HepG2 (cell line): ENCODE results near the gene SPTA1. TPM values are rescaled to one million over a fixed set of nuclear protein-coding genes. Genes with fewer than 3 reads are reported as not detected.

Source experiments
- ATAC-seq: fragments of 200-7000 bp; cut with Tn5 transposase; 3 replicates; pipeline ENCODE4 v1.9.1; 2020; ENCODE audit warnings: mild to moderate bottlenecking, moderate library complexity
- BruUV-seq: library from RNA; stranded (reverse); fragments of 400-500 nt; replicated peaks from 2 replicates; lab custom pipeline; 2021; lab: Mats Ljungman, UMichigan
- CTCF ChIA-PET: fragments of 300-600 bp; formaldehyde crosslinking; extraction: SDS; loops from one replicate; lab custom pipeline; 2021; ENCODE audit warnings: low total read pairs, inconsistent platforms, low intra/inter-chr PET ratio; lab: Yijun Ruan, JAX
- POLR2A ChIA-PET: fragments of 350-600 bp; sonication (Branson Sonifier 250); formaldehyde crosslinking; loops from one replicate; lab custom pipeline; 2020; ENCODE audit warnings: antibody characterized with exemption, inconsistent platforms; lab: Yijun Ruan, JAX
- DNase-seq: peaks from one replicate; pipeline ENCODE4 v3.0.0-alpha.2; 2015; ENCODE audit warnings: low spot score
- FAIRE-seq: peaks from 3 replicates; lab custom pipeline; 2011; peaks lifted over from hg19 to GRCh38; lab: Jason Lieb, UNC
- H2AFZ ChIP-seq: one replicate; pipeline ENCODE4 v1.6.1; 2011; ENCODE audit warnings: low read length, inconsistent platforms
- H3K27ac ChIP-seq: fragments of 300-600 bp; 3 replicates; pipeline ENCODE4 v1.8.0; 2011; ENCODE audit warnings: mixed run types, mild to moderate bottlenecking, mixed read lengths, low read length, inconsistent platforms; ENCODE audit not compliant: insufficient read depth; ENCODE audit errors: extremely low read length
- H3K27me3 ChIP-seq, 2 experiments: fragments of 200-600 bp in 1 of 2; 2 replicates in 1 of 2; 3 replicates in 1 of 2; pipeline versions ENCODE4 v1.6.0 to v1.8.0; 2011; ENCODE audit warnings: low read length in 2 of 2, mild to moderate bottlenecking in 2 of 2, moderate library complexity in 2 of 2, inconsistent platforms in 1 of 2; ENCODE audit not compliant: insufficient read depth in 2 of 2, control insufficient read depth in 1 of 2
- H3K36me3 ChIP-seq, 2 experiments: fragments of 200-600 bp in 1 of 2; replicated peaks in 1 of 2; 2 replicates in 1 of 2; 3 replicates in 1 of 2; pipeline versions ENCODE4 v1.5.1 to v1.8.0; 2011; ENCODE audit warnings: low read length in 2 of 2, inconsistent platforms in 1 of 2; ENCODE audit not compliant: insufficient read depth in 2 of 2, control insufficient read depth in 1 of 2
- H3K4me1 ChIP-seq: 2 replicates; pipeline ENCODE4 v1.5.1; 2012; ENCODE audit warnings: low read length, inconsistent platforms; ENCODE audit not compliant: insufficient read depth
- H3K4me2 ChIP-seq: 2 replicates; pipeline ENCODE4 v1.6.0; 2011; ENCODE audit warnings: low read depth, low read length, inconsistent platforms
- H3K4me3 ChIP-seq, 3 experiments: fragments of 200-600 bp in 1 of 3; sonication (generic), shearing (Covaris generic) in 1 of 3; replicated peaks in 1 of 3; 2 replicates each; pipeline ENCODE4 v1.5.1; 2011 to 2016; ENCODE audit warnings: low read length in 3 of 3, inconsistent platforms in 2 of 3, low read depth in 2 of 3, mild to moderate bottlenecking in 2 of 3, control low read depth in 1 of 3, mixed read lengths in 1 of 3; ENCODE audit not compliant: insufficient read depth in 1 of 3
- H3K79me2 ChIP-seq: one replicate; pipeline ENCODE4 v1.6.1; 2011; ENCODE audit warnings: low read length, inconsistent platforms; ENCODE audit not compliant: insufficient read depth
- H3K9ac ChIP-seq: 2 replicates; pipeline ENCODE4 v1.6.0; 2011; ENCODE audit warnings: mild to moderate bottlenecking, low read depth, low read length, inconsistent platforms; ENCODE audit not compliant: insufficient read depth
- H3K9me3 ChIP-seq: 2 replicates; pipeline ENCODE4 v1.5.1; 2012; ENCODE audit warnings: mild to moderate bottlenecking, low read length
- H4K20me1 ChIP-seq: 2 replicates; pipeline ENCODE4 v1.6.0; 2011; ENCODE audit warnings: inconsistent platforms, mild to moderate bottlenecking, low read length, moderate library complexity; ENCODE audit not compliant: insufficient read depth
- ATF7 ChIP-seq, 2 experiments: fragments of 450-650 bp in 1 of 2; sonication (generic) in 1 of 2; formaldehyde crosslinking in 1 of 2; IDR thresholded peaks; 2 replicates each; pipeline versions ENCODE4 v1.4.0 to v1.6.1; 2016 to 2020; ENCODE audit warnings: antibody characterized with exemption in 1 of 2, mild to moderate bottlenecking in 1 of 2, missing genetic modification reagents in 1 of 2
- GTF3A ChIP-seq: sonication (generic); formaldehyde crosslinking; conservative IDR thresholded peaks from 2 replicates; pipeline ENCODE4 v1.4.0; 2020; ENCODE audit warnings: mild to moderate bottlenecking, missing genetic modification reagents
- HOXA3 ChIP-seq: sonication (generic); formaldehyde crosslinking; IDR thresholded peaks from 2 replicates; pipeline ENCODE4 v1.5.0; 2020; ENCODE audit warnings: missing genetic modification reagents
- MAF1 ChIP-seq: sonication (generic); formaldehyde crosslinking; IDR thresholded peaks from 2 replicates; pipeline ENCODE4 v1.5.0; 2020; ENCODE audit warnings: missing genetic modification reagents, borderline replicate concordance
- RCOR2 ChIP-seq: IDR thresholded peaks from 2 replicates; pipeline ENCODE4 v1.6.1; 2016; ENCODE audit warnings: missing biosample characterization, missing genetic modification reagents
- SOX5 ChIP-seq: IDR thresholded peaks from 2 replicates; pipeline ENCODE4 v1.6.1; 2016; ENCODE audit warnings: borderline replicate concordance
- ZFP1 ChIP-seq: IDR thresholded peaks from 2 replicates; pipeline ENCODE4 v1.6.1; 2016
- ZNF331 ChIP-seq: sonication (generic); formaldehyde crosslinking; IDR thresholded peaks from 2 replicates; pipeline ENCODE4 v1.4.0; 2020; ENCODE audit warnings: missing genetic modification reagents
- ZNF773 ChIP-seq: sonication (generic); formaldehyde crosslinking; IDR thresholded peaks from 2 replicates; pipeline ENCODE4 v1.4.0; 2020; ENCODE audit warnings: missing genetic modification reagents, borderline replicate concordance
- ZSCAN31 ChIP-seq: sonication (generic); formaldehyde crosslinking; IDR thresholded peaks from 2 replicates; pipeline ENCODE4 v1.5.0; 2020; ENCODE audit warnings: low read depth, mild to moderate bottlenecking, missing genetic modification reagents
- WGBS: methylation state at CpG from one replicate; pipeline ENCODE4 v1.1.6; 2017; ENCODE audit warnings: low lambda C conversion rate; 5-methylcytosine and 5-hydroxymethylcytosine counted together
- in situ Hi-C: cut with HindIII; loops from 2 replicates; pipeline ENCODE4 v1.10.0; 2017; ENCODE audit warnings: low pct_unique_long_range_greater_than_20kb; ENCODE audit not compliant: extremely low pct_ligation_motif_present
- intact Hi-C: fragments of 100-400 bp; cut with micrococcal nuclease; formaldehyde crosslinking; loops from one replicate; pipeline ENCODE4 v1.10.0; 2022; ENCODE audit not compliant: unreplicated experiment
- polyA plus RNA-seq, 8 experiments: library from polyadenylated mRNA; depleted of rRNA in 3 of 8; stranded (reverse) in 7 of 8; unstranded in 1 of 8; fragments of >200 nt; fragmentation: Illumina TruSeq in 4 of 8; extraction: Trizol in 4 of 8; gene quantifications; 2 replicates each; pipeline versions ENCODE4 v1.2.1 to v1.2.3, GENCODE V29; 2011 to 2016; ENCODE audit warnings: low read depth in 4 of 8, missing spikeins in 1 of 8, mixed read lengths in 1 of 8; ENCODE audit not compliant: insufficient read depth in 1 of 8
- total RNA-seq, 5 experiments: library from RNA; depleted of rRNA; stranded (reverse); fragments of >200 nt; fragmentation: Illumina TruSeq; extraction: Trizol; gene quantifications; 2 replicates each; pipeline ENCODE4 v1.2.3, GENCODE V29; 2016; ENCODE audit warnings: low read depth in 1 of 5
- TF ChIP-seq, protein P1 (sequence below): sonication (generic); formaldehyde crosslinking; IDR thresholded peaks from 2 replicates; pipeline ENCODE4 v1.8.1; 2022; ENCODE audit warnings: mild to moderate bottlenecking, missing genetic modification reagents
- TF ChIP-seq, protein P2 (sequence below): sonication (generic); formaldehyde crosslinking; IDR thresholded peaks from 2 replicates; pipeline ENCODE4 v1.5.0; 2020; ENCODE audit warnings: missing genetic modification reagents
- TF ChIP-seq, protein P3 (sequence below): sonication (generic); formaldehyde crosslinking; IDR thresholded peaks from 2 replicates; pipeline ENCODE4 v1.9.0; 2021; ENCODE audit warnings: missing genetic modification reagents, borderline replicate concordance

The SPTA1 gene
- total and polyA plus RNA-seq, 2 of the 13 experiments (the other 11 are each of a cell fraction or from before 2014, with no cell fraction given), result not detected

DNA sequence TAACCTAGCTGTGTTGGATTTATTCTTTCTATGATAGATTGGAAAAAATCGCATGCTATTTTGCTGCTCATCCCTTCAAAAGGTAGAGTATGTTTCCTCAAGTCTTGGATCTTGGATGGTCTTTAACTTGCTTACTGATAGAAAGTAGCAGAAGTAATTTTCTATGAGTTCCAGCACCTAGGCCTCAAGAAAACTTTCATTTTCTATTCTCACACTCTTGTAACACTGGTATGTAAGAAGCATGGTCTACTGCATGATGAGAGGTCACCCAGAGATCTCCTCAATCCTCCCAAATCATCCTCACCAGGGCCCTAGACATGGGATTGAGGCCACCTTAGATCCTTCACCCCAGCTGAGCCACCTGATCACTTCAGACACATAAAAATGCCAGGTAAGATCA, 7.2 kb downstream of the SPTA1 start:
- H3K79me2 ChIP-seq, result no peaks in the 10 kb centered on the region
- ChIA-PET CTCF (no interaction called here), POLR2A (no interaction called here)
- ATAC-seq (no peak), DNase-seq (no peak), FAIRE-seq (no peak)
- peaks cover 15% of the 10 kb centered on the region for H3K9me3 ChIP-seq
- in situ Hi-C loops (no loop called here), intact Hi-C loops (no loop called here)
- TF ChIP-seq ZFP1 (CRISPR knock-in tag) (no peak), GTF3A (CRISPR knock-in tag) (no peak), MAF1 (CRISPR knock-in tag) (no peak), ATF7 (IDR thresholded peaks at IDR 0.05) (no peak), ATF7 (CRISPR knock-in tag; IDR thresholded peaks at IDR 0.05) (no peak), ZSCAN31 (CRISPR knock-in tag) (no peak), HOXA3 (no peak), SOX5 (CRISPR knock-in tag) (no peak), ZNF773 (CRISPR knock-in tag) (no peak), ZNF331 (CRISPR knock-in tag) (no peak), RCOR2 (CRISPR knock-in tag) (no peak)
- TF ChIP-seq, protein P1, sequence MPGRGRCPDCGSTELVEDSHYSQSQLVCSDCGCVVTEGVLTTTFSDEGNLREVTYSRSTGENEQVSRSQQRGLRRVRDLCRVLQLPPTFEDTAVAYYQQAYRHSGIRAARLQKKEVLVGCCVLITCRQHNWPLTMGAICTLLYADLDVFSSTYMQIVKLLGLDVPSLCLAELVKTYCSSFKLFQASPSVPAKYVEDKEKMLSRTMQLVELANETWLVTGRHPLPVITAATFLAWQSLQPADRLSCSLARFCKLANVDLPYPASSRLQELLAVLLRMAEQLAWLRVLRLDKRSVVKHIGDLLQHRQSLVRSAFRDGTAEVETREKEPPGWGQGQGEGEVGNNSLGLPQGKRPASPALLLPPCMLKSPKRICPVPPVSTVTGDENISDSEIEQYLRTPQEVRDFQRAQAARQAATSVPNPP, result no peak
- TF ChIP-seq, protein P2, sequence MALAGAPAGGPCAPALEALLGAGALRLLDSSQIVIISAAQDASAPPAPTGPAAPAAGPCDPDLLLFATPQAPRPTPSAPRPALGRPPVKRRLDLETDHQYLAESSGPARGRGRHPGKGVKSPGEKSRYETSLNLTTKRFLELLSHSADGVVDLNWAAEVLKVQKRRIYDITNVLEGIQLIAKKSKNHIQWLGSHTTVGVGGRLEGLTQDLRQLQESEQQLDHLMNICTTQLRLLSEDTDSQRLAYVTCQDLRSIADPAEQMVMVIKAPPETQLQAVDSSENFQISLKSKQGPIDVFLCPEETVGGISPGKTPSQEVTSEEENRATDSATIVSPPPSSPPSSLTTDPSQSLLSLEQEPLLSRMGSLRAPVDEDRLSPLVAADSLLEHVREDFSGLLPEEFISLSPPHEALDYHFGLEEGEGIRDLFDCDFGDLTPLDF (CRISPR knock-in tag), result no peak
- TF ChIP-seq, protein P3, sequence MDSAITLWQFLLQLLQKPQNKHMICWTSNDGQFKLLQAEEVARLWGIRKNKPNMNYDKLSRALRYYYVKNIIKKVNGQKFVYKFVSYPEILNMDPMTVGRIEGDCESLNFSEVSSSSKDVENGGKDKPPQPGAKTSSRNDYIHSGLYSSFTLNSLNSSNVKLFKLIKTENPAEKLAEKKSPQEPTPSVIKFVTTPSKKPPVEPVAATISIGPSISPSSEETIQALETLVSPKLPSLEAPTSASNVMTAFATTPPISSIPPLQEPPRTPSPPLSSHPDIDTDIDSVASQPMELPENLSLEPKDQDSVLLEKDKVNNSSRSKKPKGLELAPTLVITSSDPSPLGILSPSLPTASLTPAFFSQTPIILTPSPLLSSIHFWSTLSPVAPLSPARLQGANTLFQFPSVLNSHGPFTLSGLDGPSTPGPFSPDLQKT (CRISPR knock-in tag), result no peak
- H2AFZ ChIP-seq, result no peak overlapping the region
- no peak overlapping the region for H3K9ac ChIP-seq
- H3K4me3 ChIP-seq, result no peak overlapping the region
- H3K27ac ChIP-seq, result no peak overlapping the region
- H3K4me2 ChIP-seq, result no peak overlapping the region
- no peaks in the 10 kb centered on the region; a peak in 1 of 5 replicates for H3K27me3 ChIP-seq
- H3K36me3 ChIP-seq, result no peaks in the 10 kb centered on the region
- H3K4me1 ChIP-seq, result no peaks in the 10 kb centered on the region
- no TSS peak for BruUV-seq
- WGBS, result 0% methylated on average over 1 of the region's 1 CpG
- H4K20me1 ChIP-seq, result no peaks in the 10 kb centered on the region
